MM.1S (cell line): Measurements from ENCODE around the gene KLHL8.

Experiments
- EZH2 ChIP-seq: fragments of 300-600 bp; sonication (generic); optimal IDR thresholded peaks from 2 replicates; pipeline ENCODE3; 2017; ENCODE audit warnings: low read depth, mild to moderate bottlenecking, antibody characterized with exemption, low read length, mixed read lengths
- EZH2phosphoT487 ChIP-seq: fragments of 300-600 bp; sonication (generic); IDR thresholded peaks from 2 replicates; pipeline ENCODE4 v1.6.1; 2018; ENCODE audit warnings: antibody characterized with exemption, low read length
- TF ChIP-seq, protein P1 (sequence below): fragments of 300-600 bp; sonication (generic); IDR thresholded peaks from 2 replicates; pipeline ENCODE4 v1.5.1; 2016; ENCODE audit warnings: antibody characterized with exemption, low read length, mixed read lengths

DNA sequence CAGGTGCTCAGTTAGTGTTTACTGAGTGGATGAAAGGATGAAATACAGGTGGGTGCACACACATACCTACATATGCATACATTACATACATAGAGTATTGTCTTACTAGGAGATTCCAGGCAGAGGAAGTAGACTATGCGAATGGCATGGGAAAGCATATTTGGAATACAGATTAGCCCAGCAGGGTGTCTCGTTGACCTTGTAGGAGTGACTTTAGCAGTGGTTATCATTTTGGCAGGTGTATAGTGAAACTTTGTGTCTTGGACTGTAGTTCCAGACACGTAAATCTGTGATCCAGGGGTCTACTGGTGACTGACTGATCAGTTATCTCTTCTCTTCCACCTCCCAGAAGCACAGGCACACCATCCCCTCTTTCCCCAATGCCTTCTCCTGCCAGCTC, 86.3 kb downstream of the KLHL8 start:
- TF ChIP-seq EZH2 (no peak), EZH2phosphoT487 (no peak)
- TF ChIP-seq, protein P1, sequence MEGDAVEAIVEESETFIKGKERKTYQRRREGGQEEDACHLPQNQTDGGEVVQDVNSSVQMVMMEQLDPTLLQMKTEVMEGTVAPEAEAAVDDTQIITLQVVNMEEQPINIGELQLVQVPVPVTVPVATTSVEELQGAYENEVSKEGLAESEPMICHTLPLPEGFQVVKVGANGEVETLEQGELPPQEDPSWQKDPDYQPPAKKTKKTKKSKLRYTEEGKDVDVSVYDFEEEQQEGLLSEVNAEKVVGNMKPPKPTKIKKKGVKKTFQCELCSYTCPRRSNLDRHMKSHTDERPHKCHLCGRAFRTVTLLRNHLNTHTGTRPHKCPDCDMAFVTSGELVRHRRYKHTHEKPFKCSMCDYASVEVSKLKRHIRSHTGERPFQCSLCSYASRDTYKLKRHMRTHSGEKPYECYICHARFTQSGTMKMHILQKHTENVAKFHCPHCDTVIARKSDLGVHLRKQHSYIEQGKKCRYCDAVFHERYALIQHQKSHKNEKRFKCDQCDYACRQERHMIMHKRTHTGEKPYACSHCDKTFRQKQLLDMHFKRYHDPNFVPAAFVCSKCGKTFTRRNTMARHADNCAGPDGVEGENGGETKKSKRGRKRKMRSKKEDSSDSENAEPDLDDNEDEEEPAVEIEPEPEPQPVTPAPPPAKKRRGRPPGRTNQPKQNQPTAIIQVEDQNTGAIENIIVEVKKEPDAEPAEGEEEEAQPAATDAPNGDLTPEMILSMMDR, result no peak
